ENCODE results near the gene CHRM2.

The CHRM2 gene

GRCh38 chr7:136883046-136883445, 14.6 kb downstream of the CHRM2 start:
- Histone ChIP-seq H3K27ac (no peak overlapping the region), H3K4me3 (ENCODE audit: low read depth, low read length) (no peak overlapping the region)
- DNase-seq = no peak

DNA sequence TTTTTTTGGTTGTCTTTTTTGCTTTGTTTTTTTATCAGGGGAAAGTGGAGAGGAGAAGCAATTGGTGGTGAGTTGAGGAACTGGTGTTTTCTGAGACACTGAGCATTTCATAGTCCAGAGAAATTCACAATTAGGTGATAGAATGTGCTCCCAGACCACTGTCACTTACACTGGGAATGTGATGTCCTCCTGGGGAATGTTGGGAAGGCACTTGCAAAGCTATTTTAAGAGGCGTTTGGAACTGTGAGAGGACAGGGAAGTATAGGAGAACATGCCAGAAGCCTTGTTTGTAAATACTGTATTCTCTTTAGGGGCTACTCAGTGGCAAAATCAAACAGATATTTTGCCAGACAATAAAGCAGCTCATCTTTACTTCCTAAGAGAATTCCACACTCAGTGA, 16.0 kb downstream of the CHRM2 start:
- no peaks in the 10 kb centered on the region for H3K27me3 ChIP-seq (ENCODE audit: insufficient read depth, low read depth, severe bottlenecking)
- TF ChIP-seq, protein P1, sequence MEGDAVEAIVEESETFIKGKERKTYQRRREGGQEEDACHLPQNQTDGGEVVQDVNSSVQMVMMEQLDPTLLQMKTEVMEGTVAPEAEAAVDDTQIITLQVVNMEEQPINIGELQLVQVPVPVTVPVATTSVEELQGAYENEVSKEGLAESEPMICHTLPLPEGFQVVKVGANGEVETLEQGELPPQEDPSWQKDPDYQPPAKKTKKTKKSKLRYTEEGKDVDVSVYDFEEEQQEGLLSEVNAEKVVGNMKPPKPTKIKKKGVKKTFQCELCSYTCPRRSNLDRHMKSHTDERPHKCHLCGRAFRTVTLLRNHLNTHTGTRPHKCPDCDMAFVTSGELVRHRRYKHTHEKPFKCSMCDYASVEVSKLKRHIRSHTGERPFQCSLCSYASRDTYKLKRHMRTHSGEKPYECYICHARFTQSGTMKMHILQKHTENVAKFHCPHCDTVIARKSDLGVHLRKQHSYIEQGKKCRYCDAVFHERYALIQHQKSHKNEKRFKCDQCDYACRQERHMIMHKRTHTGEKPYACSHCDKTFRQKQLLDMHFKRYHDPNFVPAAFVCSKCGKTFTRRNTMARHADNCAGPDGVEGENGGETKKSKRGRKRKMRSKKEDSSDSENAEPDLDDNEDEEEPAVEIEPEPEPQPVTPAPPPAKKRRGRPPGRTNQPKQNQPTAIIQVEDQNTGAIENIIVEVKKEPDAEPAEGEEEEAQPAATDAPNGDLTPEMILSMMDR (IDR thresholded peaks at IDR 0.05; ENCODE audit: low read depth, low read length) = no peak
- no peak for DNase-seq

More at GRCh38 chr7:136883046-136883445, 14.6 kb downstream of the CHRM2 start:
- no peaks in the 10 kb centered on the region for H3K27me3 ChIP-seq (ENCODE audit: insufficient read depth, low read depth, severe bottlenecking)
- TF ChIP-seq, protein P1 (IDR thresholded peaks at IDR 0.05; ENCODE audit: low read depth, low read length) = no peak
- no peaks in the 10 kb centered on the region for H3K9me3 ChIP-seq (ENCODE audit: severe bottlenecking)
- H3K36me3 ChIP-seq = no peaks in the 10 kb centered on the region

GRCh38 chr7:136887317-136887716, 18.9 kb downstream of the CHRM2 start:
- DNase-seq = no peak
- H3K36me3 ChIP-seq = no peaks in the 10 kb centered on the region
- TF ChIP-seq, protein P1 (IDR thresholded peaks at IDR 0.05; ENCODE audit: low read depth, low read length) = no peak
- no peak overlapping the region for H3K4me3 ChIP-seq (ENCODE audit: low read depth, low read length)
- no peak overlapping the region for H3K27ac ChIP-seq
- H3K27me3 ChIP-seq (ENCODE audit: insufficient read depth, low read depth, severe bottlenecking) = no peaks in the 10 kb centered on the region
- no peaks in the 10 kb centered on the region for H3K9me3 ChIP-seq (ENCODE audit: severe bottlenecking)

More for the DNA sequence above, 16.0 kb downstream of the CHRM2 start:
- H3K36me3 ChIP-seq = no peaks in the 10 kb centered on the region
- H3K4me3 ChIP-seq (ENCODE audit: low read depth, low read length) = no peak overlapping the region
- H3K9me3 ChIP-seq (ENCODE audit: severe bottlenecking) = no peaks in the 10 kb centered on the region
- H3K27ac ChIP-seq = no peak overlapping the region

DNA sequence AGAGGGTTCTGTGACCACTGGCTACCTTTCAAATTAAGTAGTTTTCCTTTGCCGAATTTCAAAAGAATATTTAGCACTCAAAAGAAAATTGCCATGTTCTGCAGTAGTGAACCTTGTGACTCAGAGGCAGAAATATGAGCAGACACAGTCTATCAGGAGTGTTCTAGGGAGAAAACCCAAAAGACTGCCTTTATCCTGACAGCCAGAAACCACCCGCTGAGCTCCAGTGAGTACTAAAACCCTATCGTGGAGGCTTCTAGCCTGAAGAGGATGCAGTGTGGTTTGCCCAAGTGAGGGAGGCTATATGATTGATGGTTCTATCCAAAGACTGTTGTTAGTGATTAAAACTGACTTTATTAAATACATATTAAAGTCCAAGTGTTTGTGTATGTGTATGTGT, 21.9 kb downstream of the CHRM2 start:
- TF ChIP-seq, protein P1 (IDR thresholded peaks at IDR 0.05; ENCODE audit: low read depth, low read length) = no peak
- H3K9me3 ChIP-seq (ENCODE audit: severe bottlenecking) = no peaks in the 10 kb centered on the region
- no peak for DNase-seq
- no peak overlapping the region for H3K4me3 ChIP-seq (ENCODE audit: low read depth, low read length)
- H3K27me3 ChIP-seq (ENCODE audit: insufficient read depth, low read depth, severe bottlenecking) = no peaks in the 10 kb centered on the region
- no peaks in the 10 kb centered on the region for H3K36me3 ChIP-seq
- H3K27ac ChIP-seq = no peak overlapping the region

DNA sequence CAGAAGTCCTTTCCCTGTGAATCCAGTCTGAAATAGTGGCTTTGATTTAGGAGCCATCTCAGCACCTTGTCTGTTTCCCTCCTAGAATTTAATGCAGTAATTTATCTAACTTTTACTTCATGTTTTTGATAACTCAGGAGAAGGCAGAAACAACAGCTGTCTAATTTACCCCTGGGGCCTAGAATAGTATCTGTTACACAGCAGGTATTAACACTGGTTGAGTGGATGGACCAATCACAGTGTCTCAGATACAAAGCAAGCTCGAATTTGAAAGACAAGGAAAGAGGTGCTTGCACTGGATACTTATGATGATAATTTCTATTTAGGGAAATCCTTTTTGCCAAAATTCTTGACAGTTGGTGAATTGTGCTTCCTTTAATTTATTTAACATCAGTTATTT, 23.4 kb downstream of the CHRM2 start:
- Histone ChIP-seq H3K9me3 (ENCODE audit: severe bottlenecking) (no peaks in the 10 kb centered on the region), H3K27me3 (ENCODE audit: insufficient read depth, low read depth, severe bottlenecking) (no peaks in the 10 kb centered on the region), H3K4me3 (ENCODE audit: low read depth, low read length) (no peak overlapping the region), H3K36me3 (no peaks in the 10 kb centered on the region), H3K27ac (no peak overlapping the region)
- no peak for DNase-seq
- TF ChIP-seq, protein P1 (IDR thresholded peaks at IDR 0.05; ENCODE audit: low read depth, low read length) = no peak

DNA sequence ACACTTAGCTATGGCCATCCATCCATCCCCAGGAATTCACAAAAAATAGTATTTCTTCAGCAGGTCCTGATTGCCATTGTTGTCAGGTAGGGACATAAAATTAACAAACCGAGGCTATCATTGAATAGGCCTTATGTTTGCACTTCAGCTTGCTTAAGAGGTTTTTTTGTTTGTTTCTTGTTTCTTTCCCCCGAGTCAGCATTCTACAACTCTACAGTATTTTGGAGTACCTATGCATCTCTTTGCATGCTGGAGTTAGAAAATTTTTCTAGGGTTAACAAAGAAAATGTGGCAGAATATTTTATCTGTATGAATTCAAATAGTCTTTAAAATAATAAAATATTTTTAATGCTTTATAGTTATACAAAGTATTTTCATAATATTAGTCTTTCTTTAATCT, 26.3 kb downstream of the CHRM2 start:
- DNase-seq = no peak
- no peak overlapping the region for H3K27ac ChIP-seq
- TF ChIP-seq, protein P1 (IDR thresholded peaks at IDR 0.05; ENCODE audit: low read depth, low read length) = no peak
- H3K9me3 ChIP-seq (ENCODE audit: severe bottlenecking) = no peaks in the 10 kb centered on the region
- H3K36me3 ChIP-seq = no peaks in the 10 kb centered on the region
- H3K27me3 ChIP-seq (ENCODE audit: insufficient read depth, low read depth, severe bottlenecking) = no peaks in the 10 kb centered on the region
- H3K4me3 ChIP-seq (ENCODE audit: low read depth, low read length) = no peak overlapping the region

All from WERI-Rb-1 (cell line).